Neural progenitor cell (in vitro differentiated cells): ENCODE results near the gene SMTNL2.

Source experiments
- EZH2 ChIP-seq: fragments of 200-600 bp; sonication (generic); IDR thresholded peaks from 2 replicates; pipeline ENCODE4 v1.6.1; 2017; ENCODE audit warnings: antibody characterized with exemption, mild to moderate bottlenecking, moderate library complexity
- EZH2phosphoT487 ChIP-seq: fragments of 200-600 bp; sonication (generic); IDR thresholded peaks from 2 replicates; pipeline ENCODE4 v1.6.1; 2017; ENCODE audit warnings: antibody characterized with exemption
- TF ChIP-seq, protein P1 (sequence below): fragments of 200-600 bp; sonication (generic); IDR thresholded peaks from 2 replicates; pipeline ENCODE4 v1.5.1; 2017; ENCODE audit warnings: antibody characterized with exemption, mild to moderate bottlenecking

DNA sequence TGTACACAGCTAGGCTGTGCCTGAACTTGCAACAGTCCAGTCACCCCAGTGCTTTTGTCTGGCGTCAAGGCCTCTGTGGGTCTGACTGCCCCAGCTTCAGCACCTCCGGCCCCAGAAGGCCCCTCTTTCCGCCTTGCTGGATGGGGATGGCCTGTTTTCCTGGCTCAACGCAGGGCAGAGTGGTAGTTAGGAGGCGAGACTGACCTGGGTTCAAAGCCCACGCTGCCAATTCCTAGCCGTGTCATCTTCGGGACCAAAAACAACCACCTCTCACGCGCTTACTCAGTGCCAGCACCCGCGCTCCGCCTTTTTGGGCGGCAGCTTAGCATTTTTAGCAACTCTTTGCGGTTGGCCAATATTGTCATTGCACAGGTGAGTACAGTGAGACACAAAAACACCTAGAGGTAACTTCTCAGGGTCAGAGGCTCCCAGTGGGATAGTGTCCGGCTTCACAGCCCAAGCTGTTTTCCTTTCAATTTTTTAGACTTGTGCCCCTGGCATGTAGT is 33.7 kb upstream of the SMTNL2 start:
- TF ChIP-seq, protein P1, sequence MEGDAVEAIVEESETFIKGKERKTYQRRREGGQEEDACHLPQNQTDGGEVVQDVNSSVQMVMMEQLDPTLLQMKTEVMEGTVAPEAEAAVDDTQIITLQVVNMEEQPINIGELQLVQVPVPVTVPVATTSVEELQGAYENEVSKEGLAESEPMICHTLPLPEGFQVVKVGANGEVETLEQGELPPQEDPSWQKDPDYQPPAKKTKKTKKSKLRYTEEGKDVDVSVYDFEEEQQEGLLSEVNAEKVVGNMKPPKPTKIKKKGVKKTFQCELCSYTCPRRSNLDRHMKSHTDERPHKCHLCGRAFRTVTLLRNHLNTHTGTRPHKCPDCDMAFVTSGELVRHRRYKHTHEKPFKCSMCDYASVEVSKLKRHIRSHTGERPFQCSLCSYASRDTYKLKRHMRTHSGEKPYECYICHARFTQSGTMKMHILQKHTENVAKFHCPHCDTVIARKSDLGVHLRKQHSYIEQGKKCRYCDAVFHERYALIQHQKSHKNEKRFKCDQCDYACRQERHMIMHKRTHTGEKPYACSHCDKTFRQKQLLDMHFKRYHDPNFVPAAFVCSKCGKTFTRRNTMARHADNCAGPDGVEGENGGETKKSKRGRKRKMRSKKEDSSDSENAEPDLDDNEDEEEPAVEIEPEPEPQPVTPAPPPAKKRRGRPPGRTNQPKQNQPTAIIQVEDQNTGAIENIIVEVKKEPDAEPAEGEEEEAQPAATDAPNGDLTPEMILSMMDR: no peak
- TF ChIP-seq EZH2 (no peak), EZH2phosphoT487 (no peak)
